OCI-LY1 (cell line): ENCODE measurements around the gene VN1R5.

Source experiments
- H2AFZ ChIP-seq: fragments of 200-600 bp; sonication (generic), shearing (Covaris generic); 2 replicates; pipeline ENCODE4 v1.6.0; 2014; ENCODE audit warnings: antibody characterized with exemption, mild to moderate bottlenecking, low read length
- H3F3A ChIP-seq: fragments of 200-600 bp; sonication (generic), shearing (Covaris generic); 2 replicates; pipeline ENCODE4 v1.6.0; 2014; ENCODE audit warnings: mild to moderate bottlenecking, antibody characterized with exemption, low read length, moderate library complexity; ENCODE audit not compliant: insufficient read depth
- H3K27ac ChIP-seq: fragments of 200-600 bp; sonication (generic); 2 replicates; pipeline ENCODE4 v1.5.1; 2014; ENCODE audit warnings: low read length, mixed run types, mild to moderate bottlenecking, low read depth; ENCODE audit not compliant: poor library complexity, severe bottlenecking
- H3K27me3 ChIP-seq: fragments of 200-600 bp; sonication (generic); 2 replicates; pipeline ENCODE4 v1.6.0; 2014; ENCODE audit warnings: antibody characterized with exemption, mild to moderate bottlenecking, low read length, moderate library complexity; ENCODE audit not compliant: insufficient read depth
- H3K36me3 ChIP-seq: fragments of 200-600 bp; sonication (generic); 2 replicates; pipeline ENCODE4 v1.6.1; 2014; ENCODE audit warnings: mild to moderate bottlenecking, antibody characterized with exemption, low read length, moderate library complexity, mixed read lengths; ENCODE audit not compliant: insufficient read depth
- H3K4me1 ChIP-seq: fragments of 200-600 bp; sonication (generic); 2 replicates; pipeline ENCODE4 v1.5.1; 2014; ENCODE audit warnings: mild to moderate bottlenecking, low read length, moderate library complexity; ENCODE audit not compliant: insufficient read depth, severe bottlenecking
- H3K4me2 ChIP-seq: fragments of 200-600 bp; sonication (generic), shearing (Covaris generic); 2 replicates; pipeline ENCODE4 v1.6.1; 2014; ENCODE audit warnings: low read length
- H3K4me3 ChIP-seq: fragments of 200-600 bp; sonication (generic); 2 replicates; pipeline ENCODE4 v1.5.1; 2014; ENCODE audit warnings: low read length, low read depth, mild to moderate bottlenecking, mixed read lengths; ENCODE audit not compliant: poor library complexity, severe bottlenecking
- H3K79me2 ChIP-seq: fragments of 200-600 bp; shearing (Covaris generic); 2 replicates; pipeline ENCODE4 v1.6.1; 2016; ENCODE audit warnings: mixed run types, low read length, mixed read lengths; ENCODE audit not compliant: insufficient read depth
- H3K9ac ChIP-seq: fragments of 200-600 bp; sonication (generic), shearing (Covaris generic); 2 replicates; pipeline ENCODE4 v1.6.1; 2014; ENCODE audit warnings: mild to moderate bottlenecking, low read length, mixed read lengths
- H3K9me2 ChIP-seq: fragments of 200-600 bp; sonication (generic), shearing (Covaris generic); 2 replicates; pipeline ENCODE4 v1.6.1; 2014; ENCODE audit warnings: low read depth, mild to moderate bottlenecking, low read length, mixed read lengths
- H3K9me3 ChIP-seq: fragments of 200-600 bp; shearing (Covaris generic); 2 replicates; pipeline ENCODE4 v1.6.1; 2014; ENCODE audit warnings: low read length, mixed read lengths
- H4K20me1 ChIP-seq: fragments of 200-600 bp; sonication (generic), shearing (Covaris generic); 2 replicates; pipeline ENCODE4 v1.6.0; 2016; ENCODE audit warnings: mild to moderate bottlenecking, low read length; ENCODE audit not compliant: insufficient read depth
- EZH2 ChIP-seq: fragments of 200-600 bp; sonication (generic), shearing (Covaris generic); IDR thresholded peaks from 2 replicates; pipeline ENCODE4 v1.8.0; 2017; ENCODE audit warnings: borderline replicate concordance, mixed run types, mild to moderate bottlenecking, antibody characterized with exemption, low read length, moderate library complexity, mixed read lengths
- TF ChIP-seq, protein P1 (sequence below): fragments of 200-600 bp; sonication (generic), shearing (Covaris generic); IDR thresholded peaks from 2 replicates; pipeline ENCODE4 v1.5.1; 2017; ENCODE audit warnings: mild to moderate bottlenecking, antibody characterized with exemption, low read length, moderate library complexity, mixed read lengths

Gene VN1R5

DNA sequence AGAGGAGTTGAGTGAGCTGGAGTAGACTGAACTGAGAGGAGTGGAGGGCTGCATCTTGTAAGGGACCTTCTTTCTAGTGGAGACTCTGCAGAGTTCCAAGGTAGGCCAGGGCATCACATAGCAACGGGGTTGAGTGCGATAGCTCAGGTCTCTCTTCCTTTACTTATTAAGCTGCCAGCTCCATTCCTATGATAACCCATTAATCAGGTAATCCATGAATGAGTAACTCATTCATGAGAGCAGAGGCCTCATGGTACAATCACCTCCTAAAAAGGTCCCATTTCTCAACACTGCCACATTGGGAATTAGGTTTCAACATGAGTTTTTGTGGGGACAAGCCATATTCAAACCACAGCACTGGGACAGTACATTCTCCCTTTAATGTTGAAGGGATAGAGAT, 21.3 kb downstream of the VN1R5 start:
- no peaks in the 10 kb centered on the region for H3K9me2 ChIP-seq
- H4K20me1 ChIP-seq = no peaks in the 10 kb centered on the region
- TF ChIP-seq EZH2 = no peak
- TF ChIP-seq, protein P1, sequence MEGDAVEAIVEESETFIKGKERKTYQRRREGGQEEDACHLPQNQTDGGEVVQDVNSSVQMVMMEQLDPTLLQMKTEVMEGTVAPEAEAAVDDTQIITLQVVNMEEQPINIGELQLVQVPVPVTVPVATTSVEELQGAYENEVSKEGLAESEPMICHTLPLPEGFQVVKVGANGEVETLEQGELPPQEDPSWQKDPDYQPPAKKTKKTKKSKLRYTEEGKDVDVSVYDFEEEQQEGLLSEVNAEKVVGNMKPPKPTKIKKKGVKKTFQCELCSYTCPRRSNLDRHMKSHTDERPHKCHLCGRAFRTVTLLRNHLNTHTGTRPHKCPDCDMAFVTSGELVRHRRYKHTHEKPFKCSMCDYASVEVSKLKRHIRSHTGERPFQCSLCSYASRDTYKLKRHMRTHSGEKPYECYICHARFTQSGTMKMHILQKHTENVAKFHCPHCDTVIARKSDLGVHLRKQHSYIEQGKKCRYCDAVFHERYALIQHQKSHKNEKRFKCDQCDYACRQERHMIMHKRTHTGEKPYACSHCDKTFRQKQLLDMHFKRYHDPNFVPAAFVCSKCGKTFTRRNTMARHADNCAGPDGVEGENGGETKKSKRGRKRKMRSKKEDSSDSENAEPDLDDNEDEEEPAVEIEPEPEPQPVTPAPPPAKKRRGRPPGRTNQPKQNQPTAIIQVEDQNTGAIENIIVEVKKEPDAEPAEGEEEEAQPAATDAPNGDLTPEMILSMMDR = no peak

DNA sequence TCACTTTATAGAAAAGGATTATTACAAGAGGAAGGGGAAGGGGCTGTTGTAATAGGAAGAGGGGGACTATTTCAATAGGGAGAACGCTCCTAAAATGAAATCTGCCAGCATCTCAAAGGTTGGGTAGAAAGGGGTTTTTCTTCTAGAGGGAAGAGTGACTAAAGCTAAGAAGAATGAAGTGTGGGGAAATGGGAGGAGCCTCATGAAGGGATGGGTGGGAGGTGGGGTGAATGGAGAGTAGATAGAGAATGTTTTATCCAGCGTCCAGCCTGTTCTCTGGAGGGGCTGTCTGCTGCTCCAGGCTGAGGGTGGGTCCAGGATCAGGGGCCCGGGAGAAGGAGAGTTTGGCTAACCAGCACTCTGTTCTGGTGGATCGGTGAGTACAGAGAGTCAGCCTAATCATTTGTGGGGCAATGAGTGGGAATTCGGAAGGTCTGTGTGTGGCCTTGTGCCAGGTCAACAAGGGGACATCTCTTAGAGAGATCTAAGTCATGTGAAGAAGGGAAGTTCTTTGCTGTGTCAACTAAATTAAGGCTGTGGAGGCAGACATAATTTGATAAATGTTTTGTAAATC, 25.2 kb downstream of the VN1R5 start:
- no peaks in the 10 kb centered on the region for H3F3A ChIP-seq
- H3K4me3 ChIP-seq = no peak overlapping the region
- no peaks in the 10 kb centered on the region for H3K9me2 ChIP-seq
- H3K9me3 ChIP-seq = no peaks in the 10 kb centered on the region; the same call in 1 of the 2 replicates
- no peak overlapping the region for H3K9ac ChIP-seq
- no peaks in the 10 kb centered on the region for H3K4me1 ChIP-seq
- TF ChIP-seq, protein P1 = no peak
- TF ChIP-seq EZH2 = no peak
- no peak overlapping the region for H3K4me2 ChIP-seq
- H3K79me2 ChIP-seq = no peaks in the 10 kb centered on the region
- no peak overlapping the region for H2AFZ ChIP-seq
- H3K27ac ChIP-seq = no peak overlapping the region
- no peaks in the 10 kb centered on the region for H3K36me3 ChIP-seq
- H3K27me3 ChIP-seq = no peaks in the 10 kb centered on the region
- H4K20me1 ChIP-seq = no peaks in the 10 kb centered on the region

More for the DNA sequence above, 21.3 kb downstream of the VN1R5 start:
- Histone ChIP-seq H3F3A (no peaks in the 10 kb centered on the region), H3K4me2 (no peak overlapping the region), H3K27ac (no peak overlapping the region), H3K9ac (no peak overlapping the region), H3K4me1 (no peaks in the 10 kb centered on the region), H3K79me2 (no peaks in the 10 kb centered on the region), H3K9me3 (no peaks in the 10 kb centered on the region), H2AFZ (no peak overlapping the region), H3K4me3 (no peak overlapping the region), H3K27me3 (no peaks in the 10 kb centered on the region), H3K36me3 (no peaks in the 10 kb centered on the region)

DNA sequence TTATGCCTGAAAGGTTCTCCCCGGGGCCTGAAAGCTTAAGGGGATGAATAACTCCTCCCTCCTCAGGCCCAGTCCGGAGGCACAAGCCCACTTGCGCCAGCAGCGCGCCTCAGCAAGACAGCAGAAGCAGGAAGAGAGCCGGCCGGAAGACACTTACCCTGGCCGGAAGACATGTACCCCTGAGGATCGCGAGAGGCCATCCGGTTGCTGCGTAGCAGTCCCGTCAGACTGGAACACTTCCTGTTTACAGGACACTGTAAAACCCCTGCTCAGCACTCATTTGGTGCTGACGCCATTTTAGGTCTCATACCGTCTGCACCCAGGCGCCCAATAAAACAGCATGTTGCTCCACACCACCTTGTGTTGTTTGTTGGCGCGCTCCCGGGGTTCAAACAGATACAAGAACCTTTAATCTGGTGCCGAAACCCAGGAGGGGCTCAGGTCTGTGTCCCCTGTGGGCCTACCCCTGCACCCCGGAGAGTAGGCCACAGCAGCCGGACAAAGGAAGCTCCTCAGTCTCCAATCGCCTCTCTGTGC, 30.3 kb downstream of the VN1R5 start:
- H3K9me3 ChIP-seq = no peaks in the 10 kb centered on the region; the same call in 1 of the 2 replicates
- H3F3A ChIP-seq = no peaks in the 10 kb centered on the region
- no peak overlapping the region for H3K4me2 ChIP-seq
- H3K4me1 ChIP-seq = no peaks in the 10 kb centered on the region
- no peaks in the 10 kb centered on the region for H3K36me3 ChIP-seq
- no peak for TF ChIP-seq EZH2
- TF ChIP-seq, protein P1 = no peak
- no peaks in the 10 kb centered on the region for H3K79me2 ChIP-seq
- no peak overlapping the region for H3K4me3 ChIP-seq
- H2AFZ ChIP-seq = no peak overlapping the region
- H3K27ac ChIP-seq = no peak overlapping the region
- H3K27me3 ChIP-seq = no peaks in the 10 kb centered on the region
- H4K20me1 ChIP-seq = no peaks in the 10 kb centered on the region
- H3K9me2 ChIP-seq = no peaks in the 10 kb centered on the region
- no peak overlapping the region for H3K9ac ChIP-seq
